Astrocyte (in vitro differentiated cells and primary cell): ENCODE results near the gene RABGAP1L.

Experiments used
- EZH2 ChIP-seq: IDR thresholded peaks from 2 replicates; pipeline ENCODE4 v1.6.1; 2012; ENCODE audit warnings: mild to moderate bottlenecking, low read length, inconsistent platforms; ENCODE audit not compliant: insufficient read depth
- TF ChIP-seq, protein P1 (sequence below): IDR thresholded peaks from 2 replicates; pipeline ENCODE4 v1.5.1; 2011; ENCODE audit warnings: low read depth, mild to moderate bottlenecking, inconsistent platforms, low read length, moderate library complexity; ENCODE audit not compliant: insufficient read depth

DNA sequence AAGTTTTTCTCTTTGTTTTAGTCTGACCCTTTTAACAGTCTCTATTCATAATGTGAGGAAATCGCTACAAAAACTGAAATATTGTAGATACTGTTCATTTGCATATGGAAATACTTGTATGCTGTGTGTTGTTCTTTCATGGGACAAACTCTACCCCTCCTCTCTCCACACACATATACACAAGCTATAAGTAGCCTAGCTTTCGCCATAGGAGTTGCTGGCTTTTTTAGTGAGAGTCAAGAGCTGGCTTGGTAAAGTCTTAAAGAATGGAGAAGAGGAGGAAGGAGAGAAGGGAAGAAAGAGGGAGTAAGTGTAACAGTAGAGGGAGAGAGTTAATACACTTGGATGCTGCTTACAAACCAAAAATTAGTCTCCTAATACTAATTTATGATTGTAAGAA is 115.6 kb downstream of the RABGAP1L start:
- TF ChIP-seq, protein P1, sequence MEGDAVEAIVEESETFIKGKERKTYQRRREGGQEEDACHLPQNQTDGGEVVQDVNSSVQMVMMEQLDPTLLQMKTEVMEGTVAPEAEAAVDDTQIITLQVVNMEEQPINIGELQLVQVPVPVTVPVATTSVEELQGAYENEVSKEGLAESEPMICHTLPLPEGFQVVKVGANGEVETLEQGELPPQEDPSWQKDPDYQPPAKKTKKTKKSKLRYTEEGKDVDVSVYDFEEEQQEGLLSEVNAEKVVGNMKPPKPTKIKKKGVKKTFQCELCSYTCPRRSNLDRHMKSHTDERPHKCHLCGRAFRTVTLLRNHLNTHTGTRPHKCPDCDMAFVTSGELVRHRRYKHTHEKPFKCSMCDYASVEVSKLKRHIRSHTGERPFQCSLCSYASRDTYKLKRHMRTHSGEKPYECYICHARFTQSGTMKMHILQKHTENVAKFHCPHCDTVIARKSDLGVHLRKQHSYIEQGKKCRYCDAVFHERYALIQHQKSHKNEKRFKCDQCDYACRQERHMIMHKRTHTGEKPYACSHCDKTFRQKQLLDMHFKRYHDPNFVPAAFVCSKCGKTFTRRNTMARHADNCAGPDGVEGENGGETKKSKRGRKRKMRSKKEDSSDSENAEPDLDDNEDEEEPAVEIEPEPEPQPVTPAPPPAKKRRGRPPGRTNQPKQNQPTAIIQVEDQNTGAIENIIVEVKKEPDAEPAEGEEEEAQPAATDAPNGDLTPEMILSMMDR = no peak
- no peak for TF ChIP-seq EZH2
